ENCODE measurements around the gene CPLX1.
"Not testable (repeated sequence)": the region's sequence is repeated elsewhere in the genome, so short reads cannot be mapped to it uniquely, and the experiment has no call there.

The CPLX1 gene

DNA sequence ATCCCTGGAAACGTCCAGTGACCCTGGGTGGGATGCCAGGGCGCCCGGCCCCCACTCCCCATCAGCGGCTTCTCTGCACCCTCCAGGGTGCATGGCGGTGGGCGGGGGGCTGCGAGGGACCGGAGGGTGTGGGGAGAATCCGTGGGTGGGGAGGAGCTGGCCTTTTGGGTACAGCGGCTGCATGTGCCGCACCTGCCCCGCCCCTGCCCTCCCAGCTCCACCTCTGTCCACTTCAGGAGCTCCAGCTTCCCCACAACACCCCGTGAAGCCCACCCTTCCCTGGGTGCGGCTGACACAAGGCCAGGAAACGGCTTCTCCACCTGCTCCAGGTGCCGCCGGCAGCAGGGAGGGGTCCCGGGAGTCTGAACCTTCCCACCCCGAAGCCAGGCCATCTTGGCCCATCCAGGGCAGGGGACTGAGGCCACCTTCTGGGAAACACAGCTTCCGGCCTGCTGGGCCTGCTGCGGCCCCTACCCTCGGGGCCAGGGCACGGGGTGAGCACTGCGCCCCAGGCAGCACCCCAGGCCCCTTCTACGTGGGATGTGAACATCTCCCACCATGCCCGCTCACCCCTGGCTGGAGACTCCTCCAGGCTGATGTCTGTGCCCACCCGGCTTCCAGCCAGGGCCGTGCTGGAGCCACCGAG lies 34.6 kb downstream of the CPLX1 start:
- no peak for DNase-seq

DNA sequence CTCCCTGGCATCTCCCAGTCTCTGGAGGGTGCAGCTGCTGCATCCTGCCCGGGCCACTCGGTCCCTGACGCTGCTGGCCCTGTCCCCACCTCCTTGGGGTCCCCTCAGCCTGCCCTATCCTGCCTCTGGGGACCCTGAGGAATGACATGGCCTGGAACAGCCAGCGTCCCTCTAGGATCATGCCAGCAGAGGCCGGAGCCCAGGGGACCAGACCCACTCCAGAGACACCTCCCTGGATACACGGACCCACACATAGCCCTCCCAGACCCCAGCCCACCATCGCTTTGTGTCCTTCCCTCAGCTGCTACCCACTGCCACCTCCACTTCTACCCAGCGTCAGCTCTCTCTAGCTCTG lies 35.5 kb downstream of the CPLX1 start:
- DNase-seq: no peak

DNA sequence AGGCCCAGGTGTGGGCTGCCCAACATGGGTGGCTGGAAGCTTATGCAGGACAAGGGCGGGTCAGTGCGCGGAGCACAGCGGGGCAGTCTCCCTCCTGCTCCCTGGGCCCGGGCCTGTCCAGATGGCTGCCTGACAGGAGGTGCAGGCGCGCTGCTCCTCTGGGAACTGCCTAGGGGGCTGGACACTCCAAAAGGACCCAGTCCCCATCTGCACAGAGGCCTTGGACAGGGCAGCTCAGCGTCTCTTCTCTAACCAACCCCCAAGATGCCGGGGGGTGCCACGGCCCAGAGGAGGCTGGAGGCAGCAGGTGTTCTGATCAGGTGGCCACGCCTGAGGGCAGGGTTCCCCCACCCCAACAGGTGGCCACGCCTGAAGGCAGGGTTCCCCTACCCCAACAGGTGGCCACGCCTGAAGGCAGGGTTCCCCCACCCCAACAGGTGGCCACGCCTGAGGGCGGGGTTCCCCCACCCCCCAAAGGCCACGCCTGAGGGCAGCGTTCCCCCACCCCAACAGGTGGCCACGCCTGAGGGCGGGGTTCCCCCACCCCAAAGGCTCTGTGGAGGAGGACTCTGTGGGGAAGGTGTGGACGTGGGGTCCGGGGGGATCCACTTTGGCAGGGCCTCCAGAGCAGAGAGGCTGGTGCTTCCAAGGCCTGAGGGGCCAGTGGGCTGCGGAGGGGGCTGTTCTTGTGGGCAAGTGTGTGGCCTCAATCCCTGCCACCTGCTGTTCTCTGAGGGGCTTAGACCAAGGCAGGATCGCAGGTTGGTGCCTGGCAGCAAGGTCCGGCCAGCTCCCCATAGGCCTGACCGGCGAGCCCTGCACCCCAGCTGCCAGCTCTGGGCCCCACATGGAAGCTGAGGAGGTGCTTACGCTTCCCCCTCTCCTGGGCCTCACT lies 36.1 kb downstream of the CPLX1 start:
- DNase-seq: no peak

DNA sequence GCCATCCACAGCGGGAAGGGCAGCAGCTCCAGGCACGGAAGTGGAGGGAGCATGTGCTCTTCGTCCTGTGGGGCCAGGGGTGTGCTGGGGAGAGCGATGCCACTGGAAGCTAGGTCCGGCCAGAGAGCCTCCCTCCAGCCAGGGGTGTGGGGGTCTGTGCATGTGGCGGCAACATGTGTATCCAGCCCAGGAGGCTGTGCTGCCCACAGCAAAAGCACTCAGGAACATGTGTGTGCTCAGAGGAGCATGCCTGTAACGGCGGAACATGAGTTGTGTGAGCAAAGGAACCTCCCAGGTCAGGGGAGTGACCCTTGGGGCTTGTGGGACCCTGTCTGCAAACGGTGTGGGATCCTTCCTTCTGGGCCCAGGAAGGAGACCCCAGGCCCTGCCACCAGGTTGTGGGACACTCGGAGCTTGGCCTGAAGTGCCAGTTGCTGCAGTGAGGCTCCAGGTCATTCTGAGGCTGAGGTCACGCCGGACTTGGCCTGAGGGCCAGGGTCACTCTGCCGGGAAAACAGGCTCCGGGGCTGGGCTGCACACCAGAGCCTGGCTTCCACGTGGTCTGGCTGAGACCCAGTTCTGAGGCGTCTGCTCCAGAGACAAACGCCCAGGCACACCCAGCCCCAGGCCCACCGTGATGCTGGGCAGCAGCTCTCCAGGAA lies 37.2 kb downstream of the CPLX1 start:
- DNase-seq: no peak

DNA sequence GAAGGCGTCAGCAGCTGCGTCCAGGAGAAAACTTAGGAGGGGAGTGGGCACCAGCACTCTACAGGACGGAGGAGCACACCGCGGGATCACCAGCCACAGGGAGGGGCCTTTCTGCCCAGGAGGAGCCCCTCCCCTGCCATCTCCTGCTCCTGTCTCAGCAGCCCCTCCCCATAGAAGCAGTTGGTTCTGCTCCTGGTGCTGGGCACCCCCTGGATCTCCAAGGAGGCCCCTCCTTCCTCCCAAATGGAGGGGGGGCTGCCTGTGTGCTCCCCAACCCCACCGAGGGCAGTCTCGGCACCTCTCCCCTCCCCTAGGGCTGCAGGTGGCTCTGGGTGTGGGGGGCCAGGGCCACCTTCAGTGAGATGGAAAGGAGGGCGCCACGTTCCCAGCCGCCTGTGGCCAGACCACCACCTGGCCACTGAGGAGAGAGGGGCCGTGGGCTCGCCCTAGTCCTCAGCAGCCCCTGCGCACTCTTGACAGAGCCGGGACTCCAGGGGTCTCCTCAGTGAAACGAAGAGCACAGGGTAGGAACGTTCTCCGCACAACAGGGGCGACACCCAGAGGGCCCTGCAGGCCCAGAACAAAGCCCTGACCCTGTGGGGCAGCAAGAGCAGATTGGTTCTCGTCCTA lies 37.8 kb downstream of the CPLX1 start:
- no peak for DNase-seq

DNA sequence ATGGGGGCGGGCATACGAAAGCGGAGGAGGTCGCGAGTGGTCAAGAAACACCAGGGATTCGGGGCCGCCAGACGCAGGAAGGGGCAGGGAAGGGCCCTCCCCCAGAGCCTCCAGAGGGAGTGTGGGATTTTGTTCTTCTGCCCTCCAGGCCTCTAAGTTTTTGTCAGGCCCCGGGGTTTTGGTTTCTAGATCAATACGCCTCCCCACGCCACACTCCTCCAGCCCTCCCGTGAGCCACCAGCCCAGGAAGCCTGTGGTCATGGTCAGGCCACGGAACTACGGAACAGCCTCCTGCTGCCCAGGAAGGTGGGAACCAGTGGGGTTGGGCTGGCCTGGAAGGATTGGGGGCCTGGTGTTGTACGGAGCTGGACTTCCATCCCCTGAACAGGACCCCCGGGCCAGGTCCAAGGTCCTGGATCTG lies 38.4 kb downstream of the CPLX1 start:
- no peak for DNase-seq

DNA sequence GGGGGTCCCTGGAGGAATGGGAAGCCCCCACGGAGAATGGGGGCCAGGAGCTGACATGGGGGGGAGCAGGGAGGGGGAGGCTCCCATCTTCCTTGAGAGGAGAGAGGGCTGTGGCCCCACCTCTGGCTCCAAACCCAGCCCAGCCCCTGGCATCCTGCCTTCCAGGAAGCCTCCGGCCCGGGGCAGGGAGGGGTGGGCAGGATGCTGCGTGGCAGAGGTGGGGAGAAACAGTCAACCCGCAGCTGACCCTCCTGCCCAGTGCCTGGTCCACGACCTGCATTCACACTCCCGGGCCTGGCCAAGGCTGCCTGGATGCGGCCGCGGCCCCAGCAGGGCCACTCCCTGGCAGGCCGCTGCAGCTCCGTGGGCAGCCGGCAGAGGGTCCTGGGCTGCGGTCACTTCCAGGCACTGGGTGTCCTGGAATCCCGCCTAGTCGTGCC lies 39.0 kb downstream of the CPLX1 start:
- DNase-seq: no peak

DNA sequence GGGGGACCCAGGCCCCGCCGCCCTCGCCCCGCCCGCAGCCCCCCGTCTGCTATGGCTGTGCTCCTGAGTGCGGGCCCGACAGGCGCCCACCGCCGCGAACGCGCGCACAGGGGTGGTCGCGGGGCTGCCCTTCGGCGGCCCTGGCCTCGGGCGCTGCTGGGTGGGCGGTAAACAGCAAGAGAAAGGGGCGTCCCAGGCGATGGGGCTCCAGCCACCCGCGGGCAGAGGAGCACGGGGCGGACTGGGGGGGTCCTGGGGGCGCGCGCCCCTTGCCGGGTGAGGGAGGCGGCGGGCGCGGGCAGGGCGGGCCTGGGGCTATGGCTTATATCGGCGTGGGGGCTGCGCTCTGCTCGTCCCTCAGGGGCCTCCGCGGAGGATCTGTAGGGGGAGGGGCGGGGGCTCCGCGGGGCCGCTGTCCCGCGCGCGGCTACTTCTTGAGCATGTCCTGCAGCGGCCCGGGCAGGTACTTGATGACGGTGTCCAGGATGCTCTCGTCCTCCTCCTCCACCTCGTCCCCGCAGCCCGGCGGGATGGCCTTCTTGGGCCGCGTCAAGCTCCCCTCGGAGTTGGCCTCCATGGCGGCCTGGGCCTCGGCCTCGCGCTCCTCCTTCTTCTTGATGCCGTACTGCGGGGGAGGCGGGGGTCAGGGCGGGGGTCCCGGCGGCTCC lies 39.7 kb downstream of the CPLX1 start:
- DNase-seq: no peak

DNA sequence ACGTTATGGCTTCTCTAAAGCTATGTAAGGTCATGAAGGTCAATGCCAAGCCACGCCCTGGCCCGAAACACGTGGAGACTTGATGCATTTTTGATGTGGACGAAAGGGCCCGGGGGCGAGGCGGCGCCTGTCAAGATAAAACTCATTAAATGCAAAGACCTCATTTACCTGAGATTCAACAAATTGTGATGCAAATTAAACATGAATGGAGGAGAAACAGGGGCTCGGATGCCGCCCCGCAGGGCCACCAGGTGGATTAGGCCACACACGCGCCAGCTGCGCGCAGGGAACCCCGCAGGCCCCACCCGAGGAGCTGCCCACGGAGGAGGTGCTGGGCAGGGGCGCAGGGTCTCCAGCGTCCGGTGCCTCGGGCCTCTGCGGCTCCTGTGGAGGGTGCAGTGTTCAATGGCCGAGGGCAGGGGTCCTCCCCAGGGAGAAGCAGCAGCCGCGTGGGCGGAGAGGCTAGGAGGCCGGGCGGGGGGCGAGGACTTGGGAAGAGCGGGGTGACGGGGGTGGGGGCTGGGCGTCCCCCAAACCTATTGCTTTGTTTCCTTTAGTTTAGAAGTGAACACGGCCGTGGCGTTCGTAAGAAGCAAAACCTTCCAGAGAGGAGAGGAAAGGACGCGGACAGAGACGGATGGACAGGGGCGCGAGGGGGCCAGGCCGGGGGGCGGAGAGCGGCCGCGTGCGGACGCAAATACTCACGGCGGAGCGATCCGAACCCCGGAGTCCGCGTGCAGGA lies 40.4 kb downstream of the CPLX1 start:
- no peak for DNase-seq

DNA sequence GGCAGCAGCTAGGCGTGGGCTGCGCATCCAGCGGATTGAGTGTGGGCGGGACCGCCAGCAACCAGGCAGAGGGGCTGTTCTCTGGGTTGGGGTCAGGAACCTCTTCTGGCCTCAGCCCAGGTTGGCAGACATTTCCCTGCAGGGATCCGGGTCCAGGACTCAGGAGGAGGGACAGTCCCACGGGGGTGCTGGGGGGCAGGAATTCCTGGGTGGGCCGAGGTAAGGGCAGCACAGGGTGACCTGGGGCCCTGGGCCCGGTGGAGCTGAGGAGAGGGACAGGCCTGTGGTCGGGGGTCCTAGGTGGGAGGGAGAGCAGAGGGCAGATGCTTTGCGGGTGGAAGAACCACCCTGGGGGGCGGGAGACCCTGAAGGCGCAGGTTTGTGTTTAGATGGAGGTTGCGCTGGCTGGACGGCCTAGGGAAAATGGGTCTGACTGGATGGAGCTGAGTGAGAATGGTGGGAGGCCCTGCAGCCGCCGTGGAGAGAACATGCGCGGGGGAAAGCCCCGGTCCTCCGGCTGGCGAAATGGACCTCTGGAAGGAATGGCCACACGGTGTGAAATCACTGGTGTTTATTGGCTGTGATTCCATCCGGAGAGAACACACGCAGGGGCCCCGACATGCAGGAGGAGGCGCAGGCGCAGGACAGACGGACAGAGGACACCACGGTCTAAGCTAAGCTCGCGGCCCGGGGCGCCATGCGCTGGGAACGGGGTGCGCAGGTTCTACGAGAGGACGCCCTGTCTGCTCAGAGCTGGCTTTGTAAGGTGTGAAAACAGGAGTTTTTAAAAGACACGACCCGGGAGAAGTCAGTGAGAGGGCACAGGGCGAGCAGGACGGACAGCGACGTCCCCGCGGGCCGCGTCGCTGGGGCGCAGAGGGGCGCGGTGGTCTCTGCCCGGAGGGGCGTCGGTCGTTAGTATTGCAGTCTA lies 41.3 kb downstream of the CPLX1 start:
- DNase-seq: no peak

DNA sequence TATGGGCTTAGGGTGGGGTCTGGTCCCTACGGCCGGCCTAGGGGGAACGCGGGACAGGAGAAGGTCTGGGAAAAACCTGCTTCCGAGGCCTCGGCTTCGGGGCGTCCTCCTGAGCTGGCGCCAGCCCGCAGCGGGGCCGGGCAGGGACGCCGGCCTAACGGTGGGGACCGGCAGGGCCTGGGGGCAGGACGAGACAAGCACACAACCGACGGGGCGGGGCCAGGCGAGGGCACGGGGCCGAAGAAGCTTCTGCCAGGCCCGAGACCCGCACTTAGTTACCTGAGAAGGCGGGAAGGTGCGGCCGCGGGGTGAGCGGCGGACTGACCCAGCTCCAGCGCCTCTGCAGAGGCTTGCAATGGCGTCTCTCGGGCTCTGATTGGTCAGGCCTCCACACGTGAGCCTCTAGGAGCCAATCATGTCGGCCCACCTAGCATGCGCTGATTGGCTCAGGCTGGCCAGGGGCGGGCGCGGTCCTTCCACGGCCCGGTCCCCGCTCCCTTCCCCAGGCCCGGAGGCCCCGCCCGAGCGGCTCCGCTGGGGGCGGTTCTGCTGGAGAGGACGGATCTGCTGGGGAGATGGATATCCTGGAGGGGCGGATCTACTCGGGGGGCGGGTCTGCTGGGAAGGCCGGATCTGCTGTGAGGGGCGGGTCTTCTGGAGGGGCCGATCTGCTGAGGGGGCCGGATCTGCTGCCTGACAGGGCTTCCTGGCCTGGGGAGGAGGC lies 44.3 kb downstream of the CPLX1 start:
- peak; percentile 100 for DNase-seq

DNA sequence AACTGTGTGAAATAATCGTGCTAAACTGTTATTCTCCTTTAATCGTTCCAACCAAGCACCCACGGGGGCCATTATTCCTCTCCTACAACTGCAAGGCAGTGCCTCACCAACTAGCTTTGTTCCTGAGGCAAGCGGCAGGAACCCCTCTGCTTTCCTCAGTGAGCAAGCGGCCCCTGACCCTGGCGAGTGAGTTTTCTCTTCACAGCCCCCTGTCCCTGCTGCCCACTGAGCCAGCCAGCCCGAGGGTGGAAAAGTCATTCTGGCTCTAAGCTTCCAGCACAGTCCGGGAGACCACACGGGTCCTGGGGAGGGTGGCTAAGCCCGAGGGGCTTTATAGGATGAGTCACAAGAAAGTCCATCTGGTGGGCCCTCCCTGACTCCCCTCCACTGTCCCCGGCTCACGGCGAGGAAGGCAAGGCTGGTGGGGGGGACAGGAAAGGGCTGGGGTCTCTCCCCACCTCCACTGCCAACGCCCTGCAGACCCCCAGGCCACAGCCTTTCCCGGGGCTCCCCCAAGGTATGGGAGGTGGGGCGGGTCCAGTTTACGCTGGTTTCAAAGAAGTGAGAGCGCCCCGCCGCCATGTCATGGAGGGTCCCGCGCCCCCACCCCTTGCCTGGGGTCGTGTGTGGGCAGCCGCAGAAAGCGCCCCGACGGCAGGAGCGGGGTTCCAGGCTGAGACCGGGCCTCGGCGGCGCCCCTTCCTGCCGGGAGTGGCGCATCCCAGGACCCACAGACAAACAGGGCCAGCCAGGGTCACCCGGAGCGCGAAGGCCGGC lies 45.0 kb downstream of the CPLX1 start:
- no peak for DNase-seq

DNA sequence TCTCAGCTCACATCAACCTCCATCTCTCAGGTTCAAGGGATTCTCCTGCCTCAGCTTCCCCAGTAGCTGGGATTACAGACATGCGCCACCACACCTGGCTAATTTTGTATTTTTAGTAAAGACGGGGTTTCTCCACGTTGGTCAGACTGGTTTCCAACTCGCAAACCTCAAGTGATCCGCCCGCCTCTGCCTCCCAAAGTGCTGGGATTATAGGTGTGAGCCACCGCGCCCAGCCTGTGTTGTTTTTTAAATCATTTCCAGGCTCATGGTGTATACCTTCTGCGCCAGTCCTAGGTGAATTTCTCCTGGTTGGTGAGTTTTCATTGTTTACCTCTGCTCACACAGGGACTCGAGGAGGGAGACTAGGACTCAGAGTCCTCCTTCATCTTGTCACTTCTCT lies 45.7 kb downstream of the CPLX1 start:
- not testable (repeated sequence) for DNase-seq

DNA sequence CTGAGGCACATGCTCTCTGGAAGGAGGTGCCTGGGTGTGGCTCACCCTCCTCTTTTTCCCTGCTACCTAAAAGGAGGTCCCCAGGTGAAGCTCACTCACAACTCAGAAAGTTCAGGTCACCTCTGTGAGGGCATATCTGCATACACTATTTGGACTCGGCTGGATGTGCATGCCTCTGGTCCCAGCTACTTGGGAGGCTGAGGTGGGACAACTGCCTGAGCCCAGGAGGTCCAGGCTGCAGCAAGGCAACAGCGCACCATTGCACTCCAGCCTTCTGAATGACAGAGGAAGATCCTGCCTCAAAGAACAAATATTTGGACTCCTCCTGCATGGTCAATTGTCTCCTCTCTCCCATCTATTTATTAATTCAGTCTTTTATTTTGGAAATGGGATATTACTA lies 46.4 kb downstream of the CPLX1 start:
- no peak for DNase-seq

DNA sequence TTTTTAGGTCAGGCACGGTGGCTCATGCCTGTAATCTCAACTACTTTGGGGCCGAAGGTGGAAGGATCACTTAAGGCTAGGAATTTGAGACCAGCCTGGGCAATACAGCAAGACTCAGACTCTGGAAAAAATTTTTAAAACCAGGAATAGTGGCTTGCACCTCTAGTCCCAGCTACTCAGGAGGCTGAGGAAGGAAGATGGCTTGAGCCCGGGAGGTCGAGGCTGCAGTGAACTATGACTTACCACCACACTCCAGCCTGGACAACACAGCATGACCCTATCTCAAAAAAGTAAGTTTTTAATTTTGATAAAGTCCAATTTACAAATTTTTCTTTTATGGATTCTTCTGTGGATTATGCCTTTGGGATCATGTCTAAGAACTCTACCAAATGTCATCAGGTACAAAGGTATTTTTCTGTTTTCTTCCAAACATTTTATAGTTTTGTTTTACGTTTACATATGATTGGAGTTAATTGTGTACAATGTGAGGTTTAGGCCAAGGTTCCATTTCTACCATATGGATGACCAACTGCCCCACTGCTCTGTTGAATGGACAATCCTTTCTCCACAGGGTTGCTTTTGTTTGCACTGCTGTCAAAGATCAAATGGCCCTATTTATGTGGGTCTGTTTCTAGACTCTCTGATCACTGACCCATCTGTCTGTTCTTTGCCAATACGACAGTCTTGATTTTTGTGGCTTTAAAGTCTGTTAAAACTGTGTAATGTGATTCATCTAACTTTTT lies 48.2 kb downstream of the CPLX1 start:
- no peak for DNase-seq

DNA sequence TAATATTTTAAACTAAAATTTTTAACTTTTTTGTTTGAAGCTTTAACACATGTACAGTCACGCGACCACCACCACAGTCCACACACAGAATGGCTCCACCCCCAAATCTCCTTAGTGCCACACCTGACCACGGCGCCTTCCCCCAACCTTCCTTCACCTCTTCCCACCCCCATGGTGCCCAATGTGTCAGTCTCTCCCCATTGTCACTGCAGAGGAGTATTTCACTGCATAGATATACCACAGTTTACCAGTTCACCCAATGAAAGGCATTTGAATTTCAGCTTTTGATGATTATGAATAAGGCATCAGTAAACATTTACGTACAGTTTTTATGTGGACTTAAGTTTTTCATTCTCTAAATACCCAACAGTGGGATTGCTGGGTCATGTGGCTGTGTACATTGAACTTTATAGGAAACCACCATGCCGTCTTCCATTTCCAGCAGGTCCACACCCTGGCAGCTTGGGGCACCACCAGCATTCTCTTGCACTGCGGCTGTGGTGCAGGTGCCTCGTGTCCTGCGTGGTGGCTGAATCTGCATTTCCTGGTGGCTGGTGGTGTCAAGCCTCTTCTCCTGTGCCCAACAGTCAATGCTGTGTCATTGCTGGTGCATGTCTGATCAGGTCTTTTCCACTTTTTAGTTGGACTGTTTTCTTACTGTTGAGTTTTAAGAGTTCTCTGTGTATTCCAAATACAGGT lies 49.0 kb downstream of the CPLX1 start:
- DNase-seq: no peak

DNA sequence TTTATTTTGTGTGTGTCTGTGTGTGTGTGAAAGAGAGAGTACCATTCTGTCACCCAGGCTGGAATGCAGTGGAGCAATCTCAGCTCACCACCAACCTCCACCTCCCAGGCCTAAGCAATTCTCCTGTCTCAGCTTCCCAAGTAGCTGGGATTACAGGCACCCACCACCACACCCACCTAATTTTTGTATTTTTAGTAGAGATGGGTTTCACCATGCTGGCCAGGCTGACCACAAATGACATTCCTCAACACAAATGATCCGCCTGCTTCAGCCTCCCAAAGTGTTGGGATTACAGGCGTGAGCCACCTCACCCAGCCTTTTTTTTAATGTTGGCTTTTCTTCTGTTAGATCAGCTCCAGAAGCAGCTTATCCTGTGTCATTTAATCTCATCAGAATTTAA lies 50.4 kb downstream of the CPLX1 start:
- DNase-seq: not testable (repeated sequence)

Data from right hindlimb (tissue), 1 donor.